GM12872 (cell line): ENCODE data around the gene C10orf71.
A peak's percentile ranks its signal among the peaks of the same experiment; 100 is the strongest.

Experiments
- TF ChIP-seq, protein P1 (sequence below): IDR thresholded peaks from 3 replicates; pipeline ENCODE4 v1.5.1; 2011; ENCODE audit warnings: low read depth, mild to moderate bottlenecking, low read length, moderate library complexity; ENCODE audit not compliant: insufficient read depth

Gene C10orf71

DNA sequence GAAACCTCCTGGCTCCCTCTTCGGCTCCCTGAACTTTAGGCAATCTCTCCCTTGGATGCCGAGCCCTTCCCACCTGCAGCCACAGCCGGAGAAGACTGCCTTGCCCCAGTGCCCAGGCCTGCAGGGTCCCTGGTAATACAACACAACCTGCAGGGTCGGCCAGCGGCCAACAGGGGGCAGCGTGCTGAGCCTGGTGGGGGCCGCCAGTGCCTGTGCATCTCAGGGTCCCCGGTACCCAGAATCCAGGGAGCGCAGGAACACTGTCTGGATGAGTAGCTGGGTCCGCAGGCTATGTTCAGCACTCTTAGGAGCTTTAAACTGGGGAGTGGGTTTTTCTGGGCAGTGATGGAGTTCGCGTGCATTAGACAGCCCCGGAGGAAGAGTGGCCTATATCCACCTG lies 17.5 kb upstream of the C10orf71 start:
- TF ChIP-seq, protein P1, sequence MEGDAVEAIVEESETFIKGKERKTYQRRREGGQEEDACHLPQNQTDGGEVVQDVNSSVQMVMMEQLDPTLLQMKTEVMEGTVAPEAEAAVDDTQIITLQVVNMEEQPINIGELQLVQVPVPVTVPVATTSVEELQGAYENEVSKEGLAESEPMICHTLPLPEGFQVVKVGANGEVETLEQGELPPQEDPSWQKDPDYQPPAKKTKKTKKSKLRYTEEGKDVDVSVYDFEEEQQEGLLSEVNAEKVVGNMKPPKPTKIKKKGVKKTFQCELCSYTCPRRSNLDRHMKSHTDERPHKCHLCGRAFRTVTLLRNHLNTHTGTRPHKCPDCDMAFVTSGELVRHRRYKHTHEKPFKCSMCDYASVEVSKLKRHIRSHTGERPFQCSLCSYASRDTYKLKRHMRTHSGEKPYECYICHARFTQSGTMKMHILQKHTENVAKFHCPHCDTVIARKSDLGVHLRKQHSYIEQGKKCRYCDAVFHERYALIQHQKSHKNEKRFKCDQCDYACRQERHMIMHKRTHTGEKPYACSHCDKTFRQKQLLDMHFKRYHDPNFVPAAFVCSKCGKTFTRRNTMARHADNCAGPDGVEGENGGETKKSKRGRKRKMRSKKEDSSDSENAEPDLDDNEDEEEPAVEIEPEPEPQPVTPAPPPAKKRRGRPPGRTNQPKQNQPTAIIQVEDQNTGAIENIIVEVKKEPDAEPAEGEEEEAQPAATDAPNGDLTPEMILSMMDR = peak; percentile 61

DNA sequence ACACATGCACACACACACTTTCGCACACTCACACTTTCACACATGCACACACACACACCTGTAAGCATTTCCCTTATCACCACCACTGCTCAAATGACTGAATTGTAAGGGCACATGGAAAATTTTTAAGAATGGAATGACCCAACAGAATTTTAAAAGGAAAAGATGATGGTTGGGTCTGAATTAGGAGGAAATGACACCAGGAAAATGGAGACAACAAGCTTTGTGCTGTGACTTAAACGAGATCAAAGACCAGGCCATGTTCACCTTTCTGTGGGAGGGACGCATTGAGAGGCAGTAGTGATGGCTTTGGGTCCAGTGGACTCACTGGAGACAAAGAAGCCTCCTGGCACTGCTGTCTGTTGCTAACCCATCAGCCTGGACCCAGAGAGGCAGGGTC lies 16.7 kb upstream of the C10orf71 start:
- TF ChIP-seq, protein P1 = no peak

DNA sequence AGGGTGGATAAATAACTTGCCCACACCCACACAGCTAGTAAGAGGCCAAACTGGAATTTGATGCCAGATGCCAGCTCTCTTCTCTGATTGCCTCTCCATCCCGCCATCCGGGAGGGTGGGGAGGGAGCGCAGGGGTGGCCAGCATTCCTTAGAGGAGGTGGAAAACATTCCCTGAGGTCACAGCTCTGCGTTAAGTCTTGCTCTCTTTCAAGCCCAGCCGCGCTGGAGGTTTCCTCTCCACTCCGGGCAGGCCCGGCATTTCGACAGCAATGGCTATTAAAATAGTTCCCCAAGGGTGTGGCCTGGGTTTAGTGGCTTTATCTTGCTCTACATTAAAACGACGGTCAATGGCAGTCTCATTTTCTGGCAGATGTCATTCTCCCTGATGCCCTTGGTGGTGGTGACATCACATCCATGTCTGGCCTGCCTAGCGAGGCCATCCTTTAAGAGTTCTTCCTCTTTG lies 16.1 kb upstream of the C10orf71 start:
- TF ChIP-seq, protein P1 = no peak

DNA sequence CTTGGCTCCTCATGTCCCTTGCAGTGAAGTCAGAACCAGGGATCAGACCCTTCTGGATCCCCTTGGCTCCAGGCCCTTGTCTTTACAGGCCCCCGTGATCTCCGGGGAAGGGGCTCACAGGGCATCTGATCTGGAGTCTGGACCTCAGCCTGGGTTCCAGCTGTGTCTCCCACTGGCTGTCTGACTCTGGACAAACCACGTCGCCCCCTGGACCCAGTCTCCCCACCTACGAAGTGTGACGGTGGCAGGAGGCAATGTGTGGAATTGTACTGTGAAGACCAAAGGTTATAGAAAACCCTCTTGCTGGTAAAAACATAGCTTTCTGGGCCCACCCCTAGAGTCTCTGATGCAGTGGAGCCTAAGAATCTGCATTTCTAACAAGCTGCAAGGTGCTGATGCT lies 15.5 kb upstream of the C10orf71 start:
- TF ChIP-seq, protein P1 = no peak

DNA sequence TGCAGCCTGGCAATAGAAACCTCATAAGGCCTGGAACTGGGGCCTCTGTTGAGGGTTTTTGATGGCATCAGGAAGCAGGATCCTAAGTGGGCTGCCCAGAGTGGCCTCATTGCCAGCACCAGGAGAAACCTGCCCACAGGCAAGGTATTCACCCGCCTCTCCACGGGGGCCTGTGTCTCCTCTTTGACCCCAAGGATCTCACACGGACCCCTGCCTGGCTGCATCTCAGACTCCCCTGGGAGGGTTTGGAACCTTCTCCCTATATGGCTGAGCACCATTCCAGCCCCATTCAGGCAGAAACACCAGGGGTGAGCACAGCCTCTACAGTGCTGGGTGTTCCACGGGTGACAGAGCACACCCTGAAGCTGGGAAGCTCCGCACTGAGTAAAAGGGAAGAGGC lies 14.6 kb upstream of the C10orf71 start:
- TF ChIP-seq, protein P1 = no peak

DNA sequence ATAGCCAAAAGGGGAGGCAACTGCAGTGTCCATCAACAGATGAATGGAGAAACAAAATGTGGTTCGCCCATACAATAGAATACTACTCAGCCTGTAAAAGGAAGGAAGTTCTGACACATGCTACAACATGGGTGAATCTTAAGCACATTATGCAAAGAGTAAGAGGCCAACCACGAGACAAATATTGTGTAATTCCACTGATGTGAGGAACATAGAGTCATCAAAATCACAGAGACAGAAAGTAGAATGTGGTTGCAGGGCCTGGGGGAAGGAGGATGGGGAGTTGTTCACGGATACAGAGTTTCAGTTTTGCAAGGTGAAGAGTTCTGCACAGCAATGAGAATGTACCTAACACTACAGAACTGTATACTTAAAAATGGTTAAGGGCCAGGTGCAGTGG lies 13.7 kb upstream of the C10orf71 start:
- TF ChIP-seq, protein P1 = no peak

DNA sequence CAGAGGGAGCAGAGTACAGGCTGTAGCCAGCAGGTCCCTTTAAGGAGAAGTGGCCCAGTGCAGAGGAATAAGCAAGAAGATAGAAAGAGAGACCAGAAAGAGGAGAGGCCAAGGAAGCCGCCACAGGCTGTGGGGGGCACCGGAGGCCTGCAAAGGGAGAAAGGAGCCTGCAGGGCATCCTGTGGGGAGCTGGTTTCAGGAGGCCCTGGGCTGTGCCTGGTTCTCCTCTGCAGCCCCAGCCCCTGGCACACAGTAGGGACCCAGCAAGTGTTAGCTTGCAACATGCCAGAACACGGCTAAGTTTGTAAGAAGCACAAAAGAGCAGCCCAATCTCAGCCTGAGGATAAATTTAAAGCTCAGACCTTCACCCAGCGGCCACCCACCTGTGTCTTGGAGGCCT lies 12.3 kb upstream of the C10orf71 start:
- TF ChIP-seq, protein P1 = no peak

DNA sequence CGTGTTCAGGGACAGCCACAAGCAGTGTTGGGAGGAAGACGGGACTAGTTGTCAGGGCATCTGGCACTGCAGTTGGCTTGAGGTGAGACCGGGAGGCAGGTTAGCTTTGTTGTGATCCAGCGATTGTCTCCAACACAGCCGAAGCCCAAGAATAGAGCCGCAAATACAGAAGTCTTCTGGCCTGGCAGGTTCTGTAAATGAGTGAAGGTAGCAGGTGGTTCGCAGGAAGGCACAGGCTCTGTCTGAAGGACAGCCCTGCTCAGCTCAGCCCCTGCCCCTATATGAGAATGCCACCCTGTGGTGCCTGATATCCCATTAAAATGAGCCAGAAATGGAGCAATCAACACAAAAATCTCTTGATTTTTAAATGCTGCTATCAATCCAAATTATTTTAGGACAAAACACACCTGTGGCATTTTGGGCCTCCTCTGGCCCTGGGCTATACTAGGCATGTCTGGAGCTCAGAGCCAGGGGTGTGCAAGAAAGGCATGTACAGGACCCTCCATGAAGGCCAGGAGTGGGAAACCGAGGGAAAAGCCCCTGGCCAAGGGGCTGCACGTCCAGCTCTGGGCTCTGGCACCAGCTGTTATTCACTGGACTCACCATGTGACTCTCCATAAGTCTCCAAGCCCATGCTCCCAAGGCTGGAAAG lies 11.2 kb upstream of the C10orf71 start:
- TF ChIP-seq, protein P1 = no peak
